ENCODE measurements around the gene ANKRD36.
"Not testable (repeated sequence)": the region's sequence is repeated elsewhere in the genome, so short reads cannot be mapped to it uniquely, and the experiment has no call there.

The ANKRD36 gene

GRCh38 chr2:97233660-97234295 is 120.8 kb downstream of the ANKRD36 start:
- not testable (repeated sequence) for H3K4me1 ChIP-seq (ENCODE audit: control insufficient read depth, low read depth, low read length); H3K27ac ChIP-seq (ENCODE audit: low read length); H3K4me3 ChIP-seq (ENCODE audit: low read length); H3K9ac ChIP-seq (ENCODE audit: low read length); H3K27me3 ChIP-seq (ENCODE audit: control insufficient read depth, insufficient read depth, low read length); H3K36me3 ChIP-seq (ENCODE audit: control insufficient read depth, low read depth, low read length); H3K9me3 ChIP-seq (ENCODE audit: control insufficient read depth, low read depth, low read length)

GRCh38 chr2:97261192-97261591 is 148.2 kb downstream of the ANKRD36 start:
- H3K9me3 ChIP-seq (ENCODE audit: control insufficient read depth, low read depth, low read length); H3K4me3 ChIP-seq (ENCODE audit: low read length); H3K36me3 ChIP-seq (ENCODE audit: control insufficient read depth, low read depth, low read length); H3K27ac ChIP-seq (ENCODE audit: low read length); H3K4me1 ChIP-seq (ENCODE audit: control insufficient read depth, low read depth, low read length); H3K27me3 ChIP-seq (ENCODE audit: control insufficient read depth, insufficient read depth, low read length); H3K9ac ChIP-seq (ENCODE audit: low read length): not testable (repeated sequence)

GRCh38 chr2:97266449-97266848 is 153.5 kb downstream of the ANKRD36 start:
- not testable (repeated sequence) for H3K4me3 ChIP-seq (ENCODE audit: low read length); H3K27ac ChIP-seq (ENCODE audit: low read length); H3K36me3 ChIP-seq (ENCODE audit: control insufficient read depth, low read depth, low read length); H3K27me3 ChIP-seq (ENCODE audit: control insufficient read depth, insufficient read depth, low read length); H3K4me1 ChIP-seq (ENCODE audit: control insufficient read depth, low read depth, low read length); H3K9me3 ChIP-seq (ENCODE audit: control insufficient read depth, low read depth, low read length); H3K9ac ChIP-seq (ENCODE audit: low read length)

GRCh38 chr2:97267411-97268074 is 154.6 kb downstream of the ANKRD36 start:
- no peak overlapping the region for H3K4me3 ChIP-seq (ENCODE audit: low read length)
- no peak overlapping the region for H3K27ac ChIP-seq (ENCODE audit: low read length)
- H3K4me1 ChIP-seq (ENCODE audit: control insufficient read depth, low read depth, low read length): no peaks in the 10 kb centered on the region
- no peak overlapping the region for H3K9ac ChIP-seq (ENCODE audit: low read length)
- H3K36me3 ChIP-seq (ENCODE audit: control insufficient read depth, low read depth, low read length): no peaks in the 10 kb centered on the region
- no peaks in the 10 kb centered on the region for H3K9me3 ChIP-seq (ENCODE audit: control insufficient read depth, low read depth, low read length)
- H3K27me3 ChIP-seq (ENCODE audit: control insufficient read depth, insufficient read depth, low read length): no peaks in the 10 kb centered on the region

DNA sequence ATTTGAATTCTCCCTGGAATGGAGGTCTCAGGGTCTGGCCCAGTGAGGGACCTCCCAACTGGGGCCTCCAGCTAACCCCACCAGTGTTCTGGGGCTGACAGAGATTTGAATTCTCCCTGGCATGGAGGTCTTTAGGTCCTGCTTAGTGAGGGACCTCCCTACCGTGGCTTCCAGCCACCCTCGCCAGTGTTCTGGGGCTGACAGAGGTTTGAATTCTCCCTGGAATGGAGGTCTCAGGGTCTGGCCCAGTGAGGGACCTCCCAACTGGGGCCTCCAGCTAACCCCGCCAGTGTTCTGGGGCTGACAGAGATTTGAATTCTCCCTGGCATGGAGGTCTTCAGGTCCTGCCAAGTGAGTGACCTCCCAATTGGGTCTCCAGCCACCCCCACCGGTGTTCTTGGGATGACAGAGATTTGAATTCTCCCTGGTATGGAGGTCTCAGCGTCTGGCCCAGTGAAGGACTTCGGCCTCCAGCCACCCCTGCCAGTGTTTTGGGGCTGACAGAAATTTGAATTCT is 155.2 kb downstream of the ANKRD36 start:
- not testable (repeated sequence) for H3K27ac ChIP-seq (ENCODE audit: low read length); H3K4me1 ChIP-seq (ENCODE audit: control insufficient read depth, low read depth, low read length); H3K36me3 ChIP-seq (ENCODE audit: control insufficient read depth, low read depth, low read length); H3K9ac ChIP-seq (ENCODE audit: low read length); H3K27me3 ChIP-seq (ENCODE audit: control insufficient read depth, insufficient read depth, low read length); H3K4me3 ChIP-seq (ENCODE audit: low read length); H3K9me3 ChIP-seq (ENCODE audit: control insufficient read depth, low read depth, low read length)

DNA sequence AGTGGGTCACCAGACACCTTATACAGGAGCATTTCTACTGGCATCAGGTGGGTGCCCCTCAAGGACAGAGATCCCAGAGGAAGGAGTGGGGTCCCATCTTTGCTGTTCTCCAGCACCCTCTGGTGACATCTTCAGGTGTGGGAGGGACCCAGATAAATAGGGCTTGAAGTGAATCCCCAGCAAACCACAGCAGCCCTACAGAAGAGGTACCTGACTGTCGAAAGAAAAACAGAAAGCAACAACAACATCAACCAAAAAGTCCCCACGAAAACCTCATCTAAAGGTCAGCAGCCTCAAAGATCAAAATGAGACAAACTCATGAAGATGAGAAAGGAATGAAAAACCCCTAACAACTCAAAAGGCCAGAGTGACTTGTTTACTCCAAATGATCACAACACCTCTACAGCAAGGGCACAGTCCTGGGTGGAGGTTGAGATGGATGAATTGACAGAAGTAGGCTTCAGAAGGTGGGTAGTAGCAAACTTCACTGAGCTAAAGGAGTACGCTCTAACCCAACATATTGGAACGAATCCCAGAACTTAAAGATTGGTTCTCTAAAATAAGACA is 163.4 kb downstream of the ANKRD36 start:
- not testable (repeated sequence) for H3K4me3 ChIP-seq (ENCODE audit: low read length); H3K27ac ChIP-seq (ENCODE audit: low read length); H3K9me3 ChIP-seq (ENCODE audit: control insufficient read depth, low read depth, low read length); H3K4me1 ChIP-seq (ENCODE audit: control insufficient read depth, low read depth, low read length); H3K36me3 ChIP-seq (ENCODE audit: control insufficient read depth, low read depth, low read length); H3K27me3 ChIP-seq (ENCODE audit: control insufficient read depth, insufficient read depth, low read length); H3K9ac ChIP-seq (ENCODE audit: low read length)

DNA sequence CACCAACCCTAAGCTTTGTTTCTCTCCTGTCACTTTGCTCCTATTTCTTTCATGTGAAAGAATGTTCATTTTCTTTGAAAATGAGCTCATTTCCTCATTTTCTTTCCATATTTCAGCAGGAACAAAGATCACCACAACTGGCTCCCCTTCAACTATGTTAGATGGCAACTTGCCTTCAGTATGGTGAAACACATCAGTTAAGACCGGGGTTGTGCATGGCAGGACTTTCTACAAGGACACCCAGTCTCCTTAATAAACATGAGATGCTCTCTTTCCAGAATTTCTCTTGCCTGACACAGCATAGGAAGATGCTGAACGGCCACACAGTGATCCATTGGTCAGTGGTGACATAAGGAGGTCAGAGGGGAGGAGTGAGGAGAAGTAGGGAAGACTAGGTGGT is 172.2 kb downstream of the ANKRD36 start:
- not testable (repeated sequence) for H3K27me3 ChIP-seq (ENCODE audit: control insufficient read depth, insufficient read depth, low read length); H3K4me3 ChIP-seq (ENCODE audit: low read length); H3K4me1 ChIP-seq (ENCODE audit: control insufficient read depth, low read depth, low read length); H3K9ac ChIP-seq (ENCODE audit: low read length); H3K27ac ChIP-seq (ENCODE audit: low read length); H3K9me3 ChIP-seq (ENCODE audit: control insufficient read depth, low read depth, low read length); H3K36me3 ChIP-seq (ENCODE audit: control insufficient read depth, low read depth, low read length)

- H3K4me1 ChIP-seq (ENCODE audit: control insufficient read depth, low read depth, low read length); H3K27ac ChIP-seq (ENCODE audit: low read length); H3K9ac ChIP-seq (ENCODE audit: low read length); H3K27me3 ChIP-seq (ENCODE audit: control insufficient read depth, insufficient read depth, low read length); H3K4me3 ChIP-seq (ENCODE audit: low read length); H3K36me3 ChIP-seq (ENCODE audit: control insufficient read depth, low read depth, low read length); H3K9me3 ChIP-seq (ENCODE audit: control insufficient read depth, low read depth, low read length): not testable (repeated sequence)
These were observed 180.7 kb downstream of the ANKRD36 start for GRCh38 chr2:97293687-97294086.
